ENCODE data around the gene ACAP3.
A peak's percentile ranks its signal among the peaks of the same experiment; 100 is the strongest.

ACAP3 gene, protein sequence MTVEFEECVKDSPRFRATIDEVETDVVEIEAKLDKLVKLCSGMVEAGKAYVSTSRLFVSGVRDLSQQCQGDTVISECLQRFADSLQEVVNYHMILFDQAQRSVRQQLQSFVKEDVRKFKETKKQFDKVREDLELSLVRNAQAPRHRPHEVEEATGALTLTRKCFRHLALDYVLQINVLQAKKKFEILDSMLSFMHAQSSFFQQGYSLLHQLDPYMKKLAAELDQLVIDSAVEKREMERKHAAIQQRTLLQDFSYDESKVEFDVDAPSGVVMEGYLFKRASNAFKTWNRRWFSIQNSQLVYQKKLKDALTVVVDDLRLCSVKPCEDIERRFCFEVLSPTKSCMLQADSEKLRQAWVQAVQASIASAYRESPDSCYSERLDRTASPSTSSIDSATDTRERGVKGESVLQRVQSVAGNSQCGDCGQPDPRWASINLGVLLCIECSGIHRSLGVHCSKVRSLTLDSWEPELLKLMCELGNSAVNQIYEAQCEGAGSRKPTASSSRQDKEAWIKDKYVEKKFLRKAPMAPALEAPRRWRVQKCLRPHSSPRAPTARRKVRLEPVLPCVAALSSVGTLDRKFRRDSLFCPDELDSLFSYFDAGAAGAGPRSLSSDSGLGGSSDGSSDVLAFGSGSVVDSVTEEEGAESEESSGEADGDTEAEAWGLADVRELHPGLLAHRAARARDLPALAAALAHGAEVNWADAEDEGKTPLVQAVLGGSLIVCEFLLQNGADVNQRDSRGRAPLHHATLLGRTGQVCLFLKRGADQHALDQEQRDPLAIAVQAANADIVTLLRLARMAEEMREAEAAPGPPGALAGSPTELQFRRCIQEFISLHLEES

DNA sequence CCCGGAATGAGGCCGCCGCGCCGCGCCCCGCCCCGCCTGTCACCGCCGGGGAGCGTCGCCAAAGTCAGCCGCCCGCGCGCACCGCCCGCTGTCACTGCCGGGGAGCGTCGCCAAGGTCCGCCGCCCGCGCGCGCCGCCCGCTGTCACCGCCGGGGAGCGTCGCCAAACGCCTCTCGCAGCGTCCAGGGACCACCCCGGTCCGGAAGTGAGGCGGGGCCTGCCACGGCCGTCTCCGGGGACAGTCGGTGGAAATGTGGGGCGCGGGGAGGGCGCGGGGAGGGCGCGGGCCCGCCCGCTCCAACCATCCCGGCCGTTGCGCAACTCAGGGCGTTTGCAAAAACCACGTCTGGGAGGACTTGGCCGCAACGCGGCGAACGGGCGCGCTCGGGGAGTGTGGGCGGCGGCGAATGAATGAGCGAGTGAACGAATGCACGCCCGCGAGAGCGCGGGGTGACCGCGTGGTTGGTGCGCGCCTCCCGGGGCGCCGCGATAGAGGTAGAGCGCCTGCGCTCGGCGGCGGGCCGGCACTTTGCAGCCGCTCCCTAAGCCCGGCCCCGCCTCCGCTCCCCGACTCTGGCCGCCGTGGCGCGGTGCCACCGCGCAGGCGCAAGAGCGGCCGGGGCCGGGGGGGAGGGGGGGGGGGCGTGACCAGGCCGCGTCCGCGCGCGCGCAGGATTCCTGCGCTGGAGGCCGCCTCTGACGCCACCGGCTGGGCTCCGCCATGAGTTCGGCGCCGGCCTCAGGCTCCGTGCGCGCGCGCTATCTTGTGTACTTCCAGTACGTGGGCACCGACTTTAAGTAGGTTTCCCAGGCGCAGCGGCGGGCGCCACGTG lies at the start of gene ACAP3, which contains the start of gene PUSL1:
TSS of gene ACAP3 (minus strand) at position 8 of the 833 bp plus-strand sequence. CDS start 115 bp downstream, outside the sequence.
TSS of gene PUSL1 (plus strand) at position 675 of the 833 bp plus-strand sequence. CDS start at position 722, 47 bp downstream.
- peak; percentile 72 to 75 for ATAC-seq

DNA sequence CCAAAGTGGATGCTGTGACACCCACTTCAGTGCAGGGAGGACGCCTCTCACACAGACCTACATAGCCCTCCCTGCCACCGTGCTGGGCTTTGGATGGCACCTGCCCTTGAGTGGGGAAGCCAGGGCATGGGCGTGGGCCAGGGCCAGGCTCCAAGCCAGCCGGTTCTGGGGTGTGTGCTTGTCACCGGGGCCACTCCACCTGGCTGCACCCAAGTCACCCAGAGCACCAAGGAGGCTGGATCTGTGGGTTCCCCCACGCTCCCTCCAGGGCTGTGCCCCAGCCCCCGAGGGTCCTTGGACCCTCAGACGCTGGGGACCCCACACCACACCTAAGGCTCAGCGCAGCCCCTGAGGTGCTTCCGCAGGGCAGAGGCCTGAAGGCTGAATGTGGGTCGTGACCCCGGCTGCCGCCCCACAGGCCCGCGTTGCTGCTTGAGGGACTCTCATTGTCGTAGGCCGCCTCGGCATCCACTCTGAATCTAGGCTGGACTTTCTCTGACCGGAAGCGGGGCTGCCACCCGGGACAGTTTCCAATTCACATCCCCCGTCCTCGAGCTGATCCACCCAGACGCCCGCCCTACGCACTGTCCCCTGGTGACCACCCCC lies 49.2 kb upstream of the ACAP3 start:
- ATAC-seq = no peak

DNA sequence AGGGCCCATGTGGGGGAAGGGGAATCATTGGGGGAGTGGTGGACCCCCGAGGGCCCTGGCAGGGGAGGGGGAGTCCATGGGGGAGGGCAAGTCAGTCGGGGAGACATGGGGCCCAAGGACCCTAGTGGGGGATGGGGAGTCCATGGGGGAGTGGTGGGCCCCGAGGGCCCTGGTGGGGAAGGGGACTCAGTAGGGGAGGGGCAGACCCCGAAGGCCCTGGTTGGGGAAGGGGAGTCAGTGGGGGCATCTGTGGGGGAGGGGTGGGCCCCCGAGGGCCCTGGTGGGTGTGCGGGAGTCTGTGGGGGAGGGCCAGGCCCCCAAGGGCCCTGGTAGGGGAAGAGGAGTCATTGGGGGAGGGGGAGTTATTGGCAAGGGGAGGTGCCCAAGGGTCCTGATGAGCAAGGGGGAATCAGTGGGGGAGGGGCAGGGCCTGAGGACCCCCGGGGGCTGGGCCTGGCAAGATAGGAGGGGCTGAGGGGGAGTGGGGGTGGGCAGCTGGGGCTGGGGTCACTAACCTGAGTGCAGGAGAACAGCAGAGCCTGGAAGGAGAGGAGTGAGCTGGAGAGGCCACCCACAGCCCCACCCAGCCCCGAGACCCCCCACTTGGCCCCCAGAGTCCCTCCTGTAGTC lies 48.6 kb upstream of the ACAP3 start:
- ATAC-seq = no peak

DNA sequence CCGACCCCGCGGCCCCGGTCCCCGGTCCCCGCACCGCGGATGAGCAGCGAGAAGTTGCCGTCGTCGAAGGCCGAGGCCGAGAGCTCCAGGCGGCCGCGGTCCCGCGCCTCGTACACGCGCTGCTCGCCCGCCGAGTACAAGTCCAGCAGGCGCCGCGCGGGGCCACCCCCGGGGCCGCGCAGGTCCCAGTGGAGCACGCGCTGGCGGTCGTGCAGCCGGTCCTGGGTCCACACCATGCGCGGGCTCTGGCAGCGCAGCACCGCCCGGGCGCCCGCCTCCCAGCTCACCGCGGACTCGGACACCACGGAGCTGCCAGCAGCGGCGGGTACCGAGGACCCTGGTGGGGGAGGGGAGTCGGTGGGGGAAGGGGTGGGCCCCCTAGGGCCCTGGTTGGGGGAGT lies 47.7 kb upstream of the ACAP3 start:
- ATAC-seq = peak in 1 of 2 donors; percentile 28

DNA sequence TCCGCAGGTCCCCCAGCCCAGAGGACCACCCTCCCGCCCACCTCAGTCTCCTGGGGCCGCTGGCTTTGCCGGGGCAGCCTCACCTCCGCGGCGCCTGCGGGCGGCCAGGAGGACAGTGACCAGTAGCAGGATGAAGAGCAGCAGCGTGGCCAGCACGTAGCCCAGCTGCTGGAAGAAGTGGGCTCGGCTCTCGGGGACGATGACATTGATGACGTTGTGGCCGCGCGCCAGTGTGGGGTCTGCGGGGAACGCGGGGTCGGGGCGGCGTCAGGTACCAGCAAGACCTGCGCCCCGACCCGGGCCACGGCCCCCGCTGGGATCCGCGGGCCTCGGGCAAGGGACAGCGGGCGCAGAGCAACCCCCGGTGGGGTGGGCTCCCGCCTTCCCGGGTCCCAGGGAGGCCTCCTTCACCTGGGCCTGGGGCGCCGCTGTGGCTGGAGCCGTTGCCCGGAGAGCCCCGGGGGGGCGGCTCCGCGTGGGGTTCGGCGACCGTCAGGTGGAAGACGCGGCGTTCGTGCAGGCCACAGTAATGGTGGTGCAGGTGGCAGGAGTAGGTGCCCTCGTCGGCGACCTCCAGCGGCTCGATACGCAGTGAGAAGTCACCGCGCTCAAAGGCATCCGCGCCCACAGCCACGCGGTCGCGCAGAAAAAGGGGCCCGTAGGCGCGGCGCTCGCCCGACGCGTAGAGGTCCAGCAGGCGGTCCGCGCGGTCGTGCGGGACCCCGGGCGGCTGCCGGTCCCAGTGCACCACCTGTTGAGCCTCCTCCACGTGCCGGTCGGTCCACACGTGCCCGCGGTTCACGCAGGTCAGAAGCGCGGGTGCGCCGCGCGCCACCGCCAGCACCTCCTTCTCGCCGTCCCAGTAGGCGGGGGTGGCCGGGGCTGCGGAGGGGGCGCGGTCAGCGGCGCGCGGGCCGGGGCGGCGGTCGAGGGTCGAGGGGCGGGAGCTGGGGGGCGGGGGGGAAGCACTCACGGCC lies 46.8 kb upstream of the ACAP3 start:
- no peak for ATAC-seq

DNA sequence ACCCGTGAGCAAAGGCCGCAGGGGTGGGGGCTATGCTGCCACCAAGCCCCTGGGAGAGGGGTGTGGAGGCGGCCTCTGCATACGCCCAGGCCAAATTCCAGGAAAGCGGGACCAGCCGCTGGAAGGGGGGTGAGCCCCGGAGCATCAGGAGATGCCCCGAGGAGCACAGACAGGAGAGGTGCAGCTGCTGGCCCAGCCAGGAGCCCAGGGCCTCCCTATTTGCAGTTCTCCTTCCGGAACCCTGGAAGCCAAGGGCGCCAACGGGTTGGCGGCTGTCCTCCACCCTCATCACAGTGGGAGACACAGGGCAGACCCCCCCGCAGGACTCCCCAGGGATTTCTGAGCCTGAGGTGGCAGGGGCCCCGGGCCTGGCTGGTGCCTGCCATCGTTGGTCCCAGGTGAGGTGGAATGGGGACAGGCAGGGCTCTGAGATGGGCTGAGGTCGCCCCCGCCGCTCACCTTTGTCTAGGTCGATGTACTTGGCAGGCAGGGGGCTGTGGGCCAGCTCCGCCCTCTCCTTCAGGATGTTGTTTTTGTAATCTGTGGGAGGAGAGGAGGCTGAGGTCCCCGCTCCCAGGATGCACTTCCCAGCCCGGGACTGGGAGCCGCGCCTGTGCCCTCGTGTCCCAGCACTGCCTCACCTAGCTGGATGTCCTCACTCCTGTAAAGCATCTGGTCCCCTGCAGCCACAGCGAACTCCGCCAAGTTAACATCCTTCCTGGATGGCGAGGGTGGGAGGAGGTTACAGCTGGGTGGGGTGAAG lies 45.8 kb upstream of the ACAP3 start:
- ATAC-seq = no peak

DNA sequence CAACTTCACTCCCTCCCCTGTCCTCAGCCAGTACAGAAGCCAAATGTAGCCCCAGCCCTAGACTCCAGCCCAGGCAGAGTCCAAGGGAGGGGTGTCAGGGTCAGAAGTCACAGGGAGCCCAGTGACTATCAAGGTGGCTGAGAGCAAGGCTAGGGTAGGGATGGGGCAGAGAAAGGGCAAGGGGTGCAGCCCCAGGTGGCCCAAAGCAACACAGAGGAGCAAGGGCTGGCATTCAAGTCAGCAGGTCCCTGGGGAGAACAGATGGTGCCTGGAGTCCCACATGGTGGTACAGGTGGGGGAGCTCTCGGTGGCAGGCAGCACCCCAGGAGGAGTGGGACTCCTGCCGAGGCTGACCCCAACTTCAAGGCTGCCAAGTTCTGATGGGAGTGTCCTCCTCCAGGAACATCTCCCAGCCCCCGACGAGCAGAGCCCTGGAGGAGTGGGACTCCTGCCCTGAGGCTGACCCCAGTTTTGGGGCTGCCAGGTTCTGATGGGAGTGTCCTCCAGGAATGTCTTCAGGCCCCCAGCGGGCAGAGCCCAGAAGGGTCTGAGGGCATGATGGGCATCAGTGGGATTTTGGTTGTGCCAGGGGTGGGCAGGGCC lies 45.2 kb upstream of the ACAP3 start:
- ATAC-seq = no peak

DNA sequence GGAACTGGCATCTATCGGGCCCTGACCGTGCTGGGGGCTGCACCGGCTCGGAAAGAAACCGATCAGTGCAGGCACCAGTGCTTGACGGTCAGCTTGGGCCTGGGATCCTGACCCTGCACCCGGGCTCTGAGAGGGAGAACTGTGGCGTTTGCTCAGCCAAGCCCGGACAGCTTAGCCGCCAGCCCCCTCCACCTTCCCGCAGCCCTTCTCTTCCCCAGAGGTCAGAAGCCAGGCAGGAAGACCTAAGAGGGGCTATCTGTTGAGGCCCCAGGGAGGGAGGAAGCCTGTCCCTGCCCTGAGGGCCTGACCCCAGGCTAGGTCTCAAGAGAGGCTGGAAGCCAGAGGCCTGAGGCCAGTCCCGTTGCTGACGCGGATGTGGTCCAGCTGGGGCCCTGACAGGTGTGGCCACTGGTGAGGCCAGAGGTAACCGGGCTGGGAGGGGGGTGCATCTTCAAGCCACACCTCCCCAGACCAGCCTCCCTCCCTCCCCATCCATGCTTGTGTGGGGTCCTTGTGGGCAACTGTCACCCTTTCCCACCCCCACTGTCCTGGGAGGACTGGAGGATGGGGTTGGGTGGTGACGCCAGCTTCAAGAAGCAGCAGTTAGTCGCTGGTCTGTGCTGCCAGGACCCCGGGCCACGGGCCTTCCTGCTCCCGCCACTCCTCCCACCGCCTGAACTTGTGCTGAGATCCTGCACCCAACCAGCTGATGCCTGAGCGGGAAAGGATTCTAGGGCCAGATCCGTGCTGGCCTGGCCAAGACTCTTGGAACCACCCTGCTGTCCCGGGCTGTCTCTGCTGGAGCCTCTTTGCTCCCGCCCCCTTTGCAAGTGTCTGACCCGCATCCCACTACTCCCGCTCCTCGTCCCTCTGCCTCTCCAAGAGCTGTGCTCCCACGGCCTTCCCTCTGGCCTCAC lies 44.0 kb upstream of the ACAP3 start:
- ATAC-seq = no peak

DNA sequence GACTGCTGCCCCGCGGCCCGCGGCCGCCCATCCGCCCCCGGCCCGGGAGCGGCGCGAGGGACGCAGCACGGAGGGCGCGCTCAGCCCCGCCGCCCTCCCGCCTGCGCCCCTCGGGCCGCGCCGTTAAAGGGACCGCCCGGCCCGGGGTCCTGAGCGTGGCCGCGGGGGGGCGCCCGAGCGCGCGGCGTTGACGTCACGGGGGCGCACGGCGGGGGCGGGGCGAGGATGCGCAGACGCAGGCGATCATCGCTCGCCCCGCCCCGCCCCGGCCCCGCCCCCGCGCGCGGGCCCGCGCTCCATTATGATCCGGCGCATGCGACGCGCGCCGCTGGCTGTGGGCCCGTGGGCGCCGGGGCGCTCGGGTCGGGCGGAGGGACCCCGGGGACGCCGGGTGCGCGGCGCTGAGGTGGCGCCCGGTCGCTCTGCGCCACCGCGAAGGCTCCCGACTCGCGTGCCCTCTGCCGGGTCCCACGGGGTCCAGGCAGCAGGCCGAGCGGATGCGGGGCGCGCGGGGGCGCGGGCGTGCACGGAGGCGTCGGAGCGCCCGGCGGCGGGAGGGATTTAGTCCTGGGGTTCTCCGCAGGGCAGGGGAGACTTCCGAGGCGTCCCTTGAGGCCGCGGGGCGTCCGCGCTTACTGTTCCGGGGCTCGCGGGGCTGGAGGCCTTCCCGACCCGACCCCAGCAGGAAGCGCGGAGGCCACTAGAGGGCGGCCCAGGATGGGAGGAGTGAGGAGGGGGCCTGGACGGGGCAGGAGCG lies 41.7 kb upstream of the ACAP3 start, which contains the start of gene DVL1:
TSS of gene DVL1 (minus strand) at position 163 of the 757 bp plus-strand sequence. CDS start 353 bp downstream, outside the sequence.
- ATAC-seq = peak; percentile 76 to 77

DNA sequence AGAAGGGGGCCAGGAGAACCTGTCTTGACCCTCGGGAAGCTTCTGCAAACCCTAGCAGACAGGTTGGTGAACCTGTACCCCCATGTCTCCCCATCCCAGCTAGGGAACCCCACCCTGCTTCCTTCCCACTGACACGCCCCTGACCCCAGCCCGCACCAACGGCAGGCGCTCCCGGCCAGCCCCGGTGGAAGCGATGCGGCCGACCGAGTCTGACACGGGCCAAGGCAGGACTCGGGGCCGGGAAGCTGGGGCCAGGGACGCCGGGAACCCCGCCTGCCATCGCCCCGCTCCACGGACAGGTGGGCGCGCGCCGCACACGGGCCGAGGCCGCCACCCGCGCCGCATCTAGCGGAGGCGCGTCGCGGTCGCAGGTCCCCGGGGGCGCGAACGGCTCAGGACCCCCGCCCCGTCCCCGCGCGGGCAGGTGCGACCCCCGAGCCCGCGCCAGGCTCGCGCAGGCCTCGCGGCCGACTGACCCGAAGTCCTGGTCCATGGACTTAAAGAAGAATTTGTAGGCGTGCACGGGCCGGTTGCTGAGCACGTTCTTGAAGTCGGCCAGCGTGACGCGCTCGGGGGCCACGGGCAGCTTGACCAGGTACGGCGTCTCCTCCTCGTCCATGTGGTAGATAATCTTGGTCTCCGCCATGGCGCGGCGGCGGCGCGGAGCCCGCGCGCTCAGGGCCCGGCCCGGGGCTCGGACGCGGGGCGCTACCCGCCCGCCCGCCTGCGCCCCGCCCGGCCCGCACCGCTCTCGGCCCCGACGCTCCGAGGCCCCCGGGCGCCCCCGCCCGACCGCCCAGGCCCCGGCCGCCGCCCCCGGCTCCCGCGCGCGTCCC lies 40.9 kb upstream of the ACAP3 start:
- peak; percentile 27 to 36 for ATAC-seq

DNA sequence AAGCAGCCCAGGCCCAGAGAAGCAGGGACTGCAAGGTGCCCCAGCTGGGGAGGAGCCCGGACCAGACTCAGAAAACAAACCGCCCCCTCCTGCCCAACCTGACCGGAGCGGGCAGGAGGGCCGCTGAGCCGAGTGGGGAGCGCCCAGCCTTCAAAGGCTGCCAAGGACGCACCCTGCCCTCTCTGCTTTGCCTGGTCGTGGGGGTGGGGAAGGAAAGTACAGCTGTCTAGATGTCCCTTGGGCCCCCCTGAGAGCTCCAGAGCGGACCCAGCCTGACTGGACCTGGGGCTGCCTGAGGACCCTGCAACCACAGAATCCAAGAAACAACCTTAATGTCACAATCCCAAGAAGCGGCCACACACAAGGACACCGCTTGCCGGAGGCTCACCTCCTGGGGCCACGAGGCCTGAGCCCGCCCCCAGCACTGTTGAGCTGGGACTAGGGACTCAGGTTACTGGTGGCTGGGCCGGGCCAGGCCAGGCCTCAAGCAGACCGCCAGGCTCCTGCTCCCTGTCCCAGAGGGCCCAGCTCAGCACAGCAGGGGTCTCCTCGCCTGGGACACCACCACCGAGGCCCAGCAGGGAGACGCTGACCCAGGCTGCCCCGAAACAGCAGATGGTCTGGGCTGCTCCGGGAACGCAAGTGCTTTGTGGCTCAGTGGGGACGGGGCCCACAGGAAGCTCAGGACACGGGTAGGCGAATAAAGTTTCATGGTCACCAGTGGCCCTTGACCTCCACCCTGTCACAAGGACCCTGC lies 40.1 kb upstream of the ACAP3 start:
- ATAC-seq = no peak

DNA sequence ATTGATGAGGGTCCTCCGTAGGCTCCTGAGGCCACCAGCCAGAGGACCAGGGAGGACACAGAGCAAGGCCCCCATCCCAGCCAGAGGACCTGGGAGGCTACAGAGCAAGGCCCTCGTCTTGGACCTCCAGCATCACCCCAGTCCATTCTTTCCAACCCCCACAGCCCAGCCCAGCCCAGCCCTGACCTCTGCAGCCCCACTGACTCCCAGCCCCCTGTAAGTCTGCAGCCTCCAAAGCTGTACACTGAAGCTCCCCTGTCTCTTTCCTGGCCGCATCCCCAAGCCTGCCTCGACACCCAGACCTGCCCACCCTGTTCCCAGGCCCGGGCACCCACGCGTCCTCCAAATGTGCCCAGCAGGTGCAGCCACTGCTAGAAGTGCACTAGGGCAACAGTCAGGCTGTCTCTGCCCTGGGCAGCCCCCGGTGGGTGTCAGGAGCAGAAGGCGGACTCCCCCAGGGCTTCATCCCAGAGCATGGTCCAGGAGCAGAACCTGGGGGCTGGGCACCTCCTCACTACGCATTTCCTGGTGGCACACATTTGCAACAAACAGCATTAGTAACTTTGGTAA lies 39.4 kb upstream of the ACAP3 start:
- ATAC-seq = no peak

DNA sequence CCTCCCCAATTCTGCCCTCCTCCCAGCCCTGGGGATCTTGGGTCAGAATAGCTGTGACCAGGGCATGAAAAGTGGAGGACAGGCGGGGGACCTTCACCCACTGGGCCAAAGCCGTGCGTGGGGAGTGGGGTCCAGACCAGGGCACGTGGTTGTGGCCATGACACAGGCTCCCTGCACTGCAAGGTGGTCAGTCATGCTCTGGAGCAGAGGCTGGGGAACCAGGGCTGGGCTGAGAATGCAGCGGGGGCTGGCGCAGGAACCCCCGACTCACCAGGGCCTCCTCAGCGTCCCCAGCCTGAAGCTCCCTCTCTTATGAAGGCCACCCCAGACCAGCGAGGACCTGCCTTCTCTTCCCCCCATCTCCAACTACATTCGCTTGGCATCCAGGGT lies 38.8 kb upstream of the ACAP3 start:
- ATAC-seq = no peak

DNA sequence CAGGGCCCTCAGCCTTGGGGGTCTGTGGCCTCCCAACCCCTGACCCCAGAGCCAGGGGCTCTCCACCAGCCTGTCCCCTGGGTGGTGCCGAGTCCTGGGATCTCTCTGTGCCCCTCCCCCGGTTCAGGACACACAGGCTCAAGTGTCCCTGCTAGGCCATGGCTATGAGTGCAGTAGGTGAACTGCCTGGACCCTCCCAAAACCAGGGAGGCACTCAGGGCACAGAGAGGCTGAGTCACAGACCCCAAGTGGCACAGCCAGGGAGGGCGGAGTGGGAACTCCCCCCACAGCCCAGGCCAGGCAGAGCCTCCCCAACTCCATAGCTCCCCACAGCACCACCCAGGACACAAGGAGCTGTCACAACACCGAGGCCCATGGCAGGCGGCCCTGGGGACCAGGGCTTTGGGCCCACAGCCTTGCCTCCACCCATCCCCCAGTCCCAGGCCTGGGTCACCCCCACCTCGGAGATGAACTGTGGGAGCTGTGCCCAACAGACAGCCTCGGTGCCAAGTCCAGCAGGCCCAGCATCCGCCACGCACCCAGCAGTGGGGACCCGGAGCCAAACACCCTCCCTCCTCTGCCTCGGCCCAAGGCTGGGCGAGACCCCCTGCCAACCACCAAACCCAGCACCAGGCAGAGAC lies 38.2 kb upstream of the ACAP3 start:
- ATAC-seq = no peak

DNA sequence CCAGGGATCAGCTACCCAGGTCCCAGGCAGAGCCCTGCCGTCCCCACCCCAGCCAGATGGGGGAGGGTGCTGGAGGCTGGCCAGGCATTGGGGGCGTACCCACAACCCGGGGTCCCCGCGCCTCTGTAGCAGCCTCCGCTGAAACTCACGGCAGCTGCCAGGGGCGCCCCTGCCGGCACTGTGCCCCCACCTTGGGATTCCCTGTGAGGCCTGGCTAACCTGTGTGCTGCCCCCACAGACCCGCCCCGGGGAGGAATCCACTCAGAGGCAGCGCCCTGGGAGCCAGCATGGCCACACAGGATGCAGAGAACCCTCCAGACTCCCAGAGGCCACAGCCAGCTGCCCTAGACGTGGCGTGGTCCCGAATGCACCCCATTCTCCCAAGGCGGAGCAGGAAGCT lies 37.7 kb upstream of the ACAP3 start:
- no peak for ATAC-seq

Data from activated CD4-positive, CD25-positive, alpha-beta regulatory T cell treated with anti-CD3 and anti-CD28 coated beads, Interleukin-2, amount 50 U/mL, for 24 hours (primary cell).